ENCODE results near the gene CLIC6.

CLIC6 gene

GRCh38 chr21:34764715-34765284 is 96.0 kb downstream of the CLIC6 start:
- no peak for DNase-seq (ENCODE audit: low read depth in 4 of 4, low spot score in 1 of 4)

- no peak for DNase-seq (ENCODE audit: low read depth in 4 of 4, low spot score in 1 of 4)
Measured at GRCh38 chr21:34765619-34766018, 96.8 kb downstream of the CLIC6 start.

- DNase-seq (ENCODE audit: low read depth in 4 of 4, low spot score in 1 of 4) = no peak
Measured at GRCh38 chr21:34766862-34767261, 98.1 kb downstream of the CLIC6 start.
